Panc1 (cell line): ENCODE data around the gene MYMK. TPM values are rescaled to one million over a fixed set of nuclear protein-coding genes. Genes with fewer than 3 reads are reported as not detected.

Experiments used
- ATAC-seq: fragments of 200-7000 bp; cut with Tn5 transposase; 2 replicates; pipeline ENCODE4 v1.9.1; 2020; ENCODE audit warnings: mild to moderate bottlenecking, moderate library complexity
- BruUV-seq: library from RNA; stranded (reverse); fragments of 400-500 nt; replicated peaks from 2 replicates; lab custom pipeline; 2021; lab: Mats Ljungman, UMichigan
- CTCF ChIA-PET: fragments of 300-600 bp; sonication (Branson Sonifier 250); formaldehyde crosslinking; loops from one replicate; lab custom pipeline; 2022; ENCODE audit warnings: antibody characterized with exemption; lab: Charles Lee
- POLR2A ChIA-PET: fragments of 300-600 bp; sonication (Branson Sonifier 250); formaldehyde crosslinking; loops from one replicate; lab custom pipeline; 2022; ENCODE audit warnings: antibody characterized with exemption; lab: Charles Lee
- DNase-seq: peaks from one replicate; pipeline ENCODE4 v3.0.0-alpha.2; 2010; ENCODE audit warnings: low read depth, low spot score
- H3K27ac ChIP-seq: 2 replicates; pipeline ENCODE4 v1.5.1; 2011; ENCODE audit warnings: mild to moderate bottlenecking, low read length, inconsistent platforms
- H3K27me3 ChIP-seq: fragments of 200-500 bp; sonication (Bioruptor generic); 2 replicates; pipeline ENCODE4 v1.6.0; 2014; ENCODE audit warnings: low read length, inconsistent platforms; ENCODE audit not compliant: control insufficient read depth, insufficient read depth
- H3K36me3 ChIP-seq: fragments of 200-500 bp; sonication (Bioruptor generic); 2 replicates; pipeline ENCODE4 v1.5.1; 2014; ENCODE audit warnings: inconsistent platforms, mild to moderate bottlenecking, low read length, moderate library complexity; ENCODE audit not compliant: control insufficient read depth, insufficient read depth
- H3K4me1 ChIP-seq: 2 replicates; pipeline ENCODE4 v1.5.1; 2011; ENCODE audit warnings: inconsistent platforms, mild to moderate bottlenecking, low read length, moderate library complexity; ENCODE audit not compliant: control insufficient read depth, insufficient read depth
- H3K4me3 ChIP-seq, 2 experiments: 2 replicates each; pipeline ENCODE4 v1.5.1; 2011 to 2012; ENCODE audit warnings: low read depth in 2 of 2, low read length in 2 of 2, mild to moderate bottlenecking in 2 of 2, inconsistent platforms in 1 of 2, moderate library complexity in 1 of 2
- H3K9me3 ChIP-seq: fragments of 200-500 bp; sonication (Bioruptor generic); 2 replicates; pipeline ENCODE4 v1.5.1; 2014; ENCODE audit warnings: low read depth, mild to moderate bottlenecking, inconsistent platforms, low read length, moderate library complexity; ENCODE audit not compliant: control insufficient read depth, insufficient read depth
- POLR2AphosphoS5 ChIP-seq: IDR thresholded peaks from 2 replicates; pipeline ENCODE4 v1.6.1; 2012; ENCODE audit warnings: mild to moderate bottlenecking, low read depth, low read length, moderate library complexity
- SIN3A ChIP-seq: IDR thresholded peaks from 2 replicates; pipeline ENCODE4 v1.6.1; 2012; ENCODE audit warnings: low read depth, mild to moderate bottlenecking, low read length, moderate library complexity, borderline replicate concordance; ENCODE audit not compliant: insufficient read depth
- TCF7L2 ChIP-seq: IDR thresholded peaks from 2 replicates; pipeline ENCODE4 v1.6.1; 2011; ENCODE audit warnings: mild to moderate bottlenecking, low read depth, low read length, inconsistent platforms
- in situ Hi-C: cut with HindIII; loops from 2 replicates; pipeline ENCODE4 v1.10.0; 2016; ENCODE audit warnings: low sequenced_read_pairs, low pct_unique_long_range_greater_than_20kb
- intact Hi-C: fragments of 100-400 bp; cut with micrococcal nuclease; formaldehyde crosslinking; loops from one replicate; pipeline ENCODE4 v1.10.0; 2022; ENCODE audit not compliant: unreplicated experiment
- total RNA-seq: library from RNA; stranded (reverse); gene quantifications from one replicate; pipeline ENCODE4 v1.2.1, GENCODE V29; 2021; ENCODE audit not compliant: unreplicated experiment
- TF ChIP-seq, protein P1 (sequence below): fragments of 450-650 bp; IDR thresholded peaks from 2 replicates; pipeline ENCODE4 v1.5.1; 2017; ENCODE audit warnings: mild to moderate bottlenecking
- TF ChIP-seq, protein P2 (sequence below), 2 experiments: IDR thresholded peaks; 2 replicates each; pipeline ENCODE4 v1.6.1; 2011 to 2012; ENCODE audit warnings: low read depth in 2 of 2, control low read depth in 1 of 2, low read length in 1 of 2, mild to moderate bottlenecking in 1 of 2, moderate library complexity in 1 of 2; ENCODE audit not compliant: insufficient read depth in 1 of 2

Gene MYMK
- total RNA-seq, 1 experiment from 2014 or later: not detected

DNA sequence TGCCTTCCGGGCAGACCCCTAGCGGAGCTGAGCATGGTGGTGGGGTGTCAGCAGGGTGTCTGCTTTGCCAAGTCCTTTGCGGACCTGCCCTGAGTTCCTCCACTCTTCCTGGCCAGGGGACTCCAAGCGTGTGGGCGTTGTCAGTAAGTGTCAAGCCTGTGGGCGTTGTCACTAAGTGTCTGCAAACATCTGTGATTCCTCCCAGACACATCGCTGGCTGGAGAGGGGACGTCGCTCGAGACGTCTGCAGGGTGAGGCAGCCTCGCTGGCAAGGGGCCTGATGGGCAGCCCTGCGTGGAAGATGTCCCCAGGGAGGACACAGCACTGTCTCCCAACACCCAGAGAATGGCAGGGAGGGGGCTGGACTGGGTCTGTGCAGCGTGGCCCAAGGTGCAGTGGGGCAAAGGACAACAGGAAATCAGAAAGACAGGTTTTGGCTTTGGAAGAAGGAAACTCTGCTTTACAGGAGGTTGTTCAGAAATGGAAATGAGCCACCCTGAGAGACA lies 38.6 kb upstream of the MYMK start:
- in situ Hi-C loops: no loop called here
- CTCF ChIA-PET: no interaction called here
- ATAC-seq: no peak
- no peak for DNase-seq
- H3K36me3 ChIP-seq: no peaks in the 10 kb centered on the region
- intact Hi-C loops: no loop called here
- H3K9me3 ChIP-seq: no peaks in the 10 kb centered on the region
- H3K4me3 ChIP-seq: no peak overlapping the region
- H3K27ac ChIP-seq: no peak overlapping the region
- H3K4me1 ChIP-seq: peaks cover 9% of the 10 kb centered on the region
- TF ChIP-seq, protein P1, sequence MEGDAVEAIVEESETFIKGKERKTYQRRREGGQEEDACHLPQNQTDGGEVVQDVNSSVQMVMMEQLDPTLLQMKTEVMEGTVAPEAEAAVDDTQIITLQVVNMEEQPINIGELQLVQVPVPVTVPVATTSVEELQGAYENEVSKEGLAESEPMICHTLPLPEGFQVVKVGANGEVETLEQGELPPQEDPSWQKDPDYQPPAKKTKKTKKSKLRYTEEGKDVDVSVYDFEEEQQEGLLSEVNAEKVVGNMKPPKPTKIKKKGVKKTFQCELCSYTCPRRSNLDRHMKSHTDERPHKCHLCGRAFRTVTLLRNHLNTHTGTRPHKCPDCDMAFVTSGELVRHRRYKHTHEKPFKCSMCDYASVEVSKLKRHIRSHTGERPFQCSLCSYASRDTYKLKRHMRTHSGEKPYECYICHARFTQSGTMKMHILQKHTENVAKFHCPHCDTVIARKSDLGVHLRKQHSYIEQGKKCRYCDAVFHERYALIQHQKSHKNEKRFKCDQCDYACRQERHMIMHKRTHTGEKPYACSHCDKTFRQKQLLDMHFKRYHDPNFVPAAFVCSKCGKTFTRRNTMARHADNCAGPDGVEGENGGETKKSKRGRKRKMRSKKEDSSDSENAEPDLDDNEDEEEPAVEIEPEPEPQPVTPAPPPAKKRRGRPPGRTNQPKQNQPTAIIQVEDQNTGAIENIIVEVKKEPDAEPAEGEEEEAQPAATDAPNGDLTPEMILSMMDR: no peak
- TF ChIP-seq TCF7L2 (no peak), SIN3A (no peak), POLR2AphosphoS5 (no peak)
- TF ChIP-seq, protein P2, sequence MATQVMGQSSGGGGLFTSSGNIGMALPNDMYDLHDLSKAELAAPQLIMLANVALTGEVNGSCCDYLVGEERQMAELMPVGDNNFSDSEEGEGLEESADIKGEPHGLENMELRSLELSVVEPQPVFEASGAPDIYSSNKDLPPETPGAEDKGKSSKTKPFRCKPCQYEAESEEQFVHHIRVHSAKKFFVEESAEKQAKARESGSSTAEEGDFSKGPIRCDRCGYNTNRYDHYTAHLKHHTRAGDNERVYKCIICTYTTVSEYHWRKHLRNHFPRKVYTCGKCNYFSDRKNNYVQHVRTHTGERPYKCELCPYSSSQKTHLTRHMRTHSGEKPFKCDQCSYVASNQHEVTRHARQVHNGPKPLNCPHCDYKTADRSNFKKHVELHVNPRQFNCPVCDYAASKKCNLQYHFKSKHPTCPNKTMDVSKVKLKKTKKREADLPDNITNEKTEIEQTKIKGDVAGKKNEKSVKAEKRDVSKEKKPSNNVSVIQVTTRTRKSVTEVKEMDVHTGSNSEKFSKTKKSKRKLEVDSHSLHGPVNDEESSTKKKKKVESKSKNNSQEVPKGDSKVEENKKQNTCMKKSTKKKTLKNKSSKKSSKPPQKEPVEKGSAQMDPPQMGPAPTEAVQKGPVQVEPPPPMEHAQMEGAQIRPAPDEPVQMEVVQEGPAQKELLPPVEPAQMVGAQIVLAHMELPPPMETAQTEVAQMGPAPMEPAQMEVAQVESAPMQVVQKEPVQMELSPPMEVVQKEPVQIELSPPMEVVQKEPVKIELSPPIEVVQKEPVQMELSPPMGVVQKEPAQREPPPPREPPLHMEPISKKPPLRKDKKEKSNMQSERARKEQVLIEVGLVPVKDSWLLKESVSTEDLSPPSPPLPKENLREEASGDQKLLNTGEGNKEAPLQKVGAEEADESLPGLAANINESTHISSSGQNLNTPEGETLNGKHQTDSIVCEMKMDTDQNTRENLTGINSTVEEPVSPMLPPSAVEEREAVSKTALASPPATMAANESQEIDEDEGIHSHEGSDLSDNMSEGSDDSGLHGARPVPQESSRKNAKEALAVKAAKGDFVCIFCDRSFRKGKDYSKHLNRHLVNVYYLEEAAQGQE (IDR thresholded peaks at IDR 0.05; ENCODE audit: insufficient read depth in 1 of 2, low read depth in 2 of 2, low read length in 1 of 2): no peak
- BruUV-seq: no TSS peak
- POLR2A ChIA-PET: no interaction called here
- H3K27me3 ChIP-seq: no peaks in the 10 kb centered on the region

DNA sequence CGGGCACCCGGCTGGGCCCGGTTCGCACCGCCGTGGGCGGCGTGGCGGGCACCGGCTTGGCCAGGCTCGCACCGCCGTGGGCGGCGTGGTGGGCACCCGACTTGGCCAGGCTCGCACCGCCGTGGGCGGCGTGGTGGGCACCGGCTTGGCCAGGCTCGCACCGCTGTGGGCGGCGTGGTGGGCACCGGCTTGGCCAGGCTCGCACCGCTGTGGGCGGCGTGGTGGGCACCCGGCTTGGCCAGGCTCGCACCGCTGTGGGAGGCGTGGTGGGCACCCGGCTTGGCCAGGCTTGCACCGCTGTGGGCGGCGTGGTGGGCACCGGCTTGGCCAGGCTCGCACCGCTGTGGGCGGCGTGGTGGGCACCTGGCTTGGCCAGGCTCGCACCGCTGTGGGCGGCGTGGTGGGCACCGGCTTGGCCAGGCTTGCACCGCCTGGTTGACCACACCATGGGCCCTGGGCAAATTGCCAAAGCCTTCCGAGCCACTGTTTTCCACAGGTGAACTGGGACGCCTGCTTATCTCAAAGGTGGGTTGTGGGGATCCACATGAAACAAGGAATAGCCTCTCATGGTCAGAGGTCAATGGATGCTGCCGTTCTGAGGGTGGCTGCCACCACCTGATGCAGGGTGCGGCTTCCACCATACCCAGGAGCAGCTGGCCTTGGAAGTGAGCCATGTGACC lies 38.0 kb upstream of the MYMK start:
- TF ChIP-seq TCF7L2 (no peak), POLR2AphosphoS5 (no peak), SIN3A (no peak)
- TF ChIP-seq, protein P1: no peak
- TF ChIP-seq, protein P2 (IDR thresholded peaks at IDR 0.05; ENCODE audit: insufficient read depth in 1 of 2, low read depth in 2 of 2, low read length in 1 of 2): no peak
- H3K9me3 ChIP-seq: no peaks in the 10 kb centered on the region
- intact Hi-C loops: no loop called here
- ChIA-PET CTCF (no interaction called here), POLR2A (no interaction called here)
- no peaks in the 10 kb centered on the region for H3K27me3 ChIP-seq
- H3K4me3 ChIP-seq: no peak overlapping the region
- in situ Hi-C loops: no loop called here
- no peak overlapping the region for H3K27ac ChIP-seq
- no TSS peak for BruUV-seq
- H3K36me3 ChIP-seq: no peaks in the 10 kb centered on the region
- DNase-seq (no peak), ATAC-seq (no peak)
- peaks cover 12% of the 10 kb centered on the region for H3K4me1 ChIP-seq
